HepG2 (cell line): ENCODE data around the gene HS6ST1. TPM values are rescaled to one million over a fixed set of nuclear protein-coding genes. Genes with fewer than 3 reads are reported as not detected.

Experiments used
- CCDC6 ChIP-seq: sonication (generic); formaldehyde crosslinking; IDR thresholded peaks from 2 replicates; pipeline ENCODE4 v1.8.1; 2022; ENCODE audit warnings: mild to moderate bottlenecking, missing genetic modification reagents, moderate library complexity
- CENPBD1 ChIP-seq: sonication (generic); formaldehyde crosslinking; IDR thresholded peaks from 2 replicates; pipeline ENCODE4 v1.8.0; 2022; ENCODE audit warnings: missing genetic modification reagents, low read depth, mild to moderate bottlenecking, borderline replicate concordance
- GABPA ChIP-seq, 2 experiments: IDR thresholded peaks; 2 replicates each; pipeline ENCODE4 v1.6.1; 2011 to 2016; ENCODE audit warnings: low read depth in 2 of 2, low read length in 1 of 2, missing biosample characterization in 1 of 2, missing genetic modification characterization in 1 of 2
- KAT7 ChIP-seq: IDR thresholded peaks from 2 replicates; pipeline ENCODE4 v1.6.1; 2018; ENCODE audit warnings: borderline replicate concordance, missing compliant biosample characterization
- SNRNP70 ChIP-seq: fragments of 200-400 bp; formaldehyde crosslinking; IDR thresholded peaks from 2 replicates; pipeline ENCODE4 v1.6.1; 2017; ENCODE audit warnings: mild to moderate bottlenecking, low read depth, low read length, moderate library complexity
- ZBTB33 ChIP-seq: sonication (generic); formaldehyde crosslinking; IDR thresholded peaks from 2 replicates; pipeline ENCODE4 v1.4.0; 2020; ENCODE audit warnings: missing genetic modification reagents
- ZC3H4 ChIP-seq: sonication (generic); formaldehyde crosslinking; IDR thresholded peaks from 2 replicates; pipeline ENCODE4 v1.4.0; 2020; ENCODE audit warnings: missing genetic modification reagents, borderline replicate concordance
- ZEB1 ChIP-seq: IDR thresholded peaks from 2 replicates; pipeline ENCODE4 v1.6.1; 2012; ENCODE audit warnings: mild to moderate bottlenecking, low read depth, inconsistent platforms; ENCODE audit not compliant: insufficient replicate concordance
- ZNF101 ChIP-seq: sonication (generic); formaldehyde crosslinking; IDR thresholded peaks from 2 replicates; pipeline ENCODE4 v1.4.0; 2020; ENCODE audit warnings: mild to moderate bottlenecking, low read depth, missing genetic modification reagents, borderline replicate concordance
- ZNF124 ChIP-seq: sonication (generic); formaldehyde crosslinking; IDR thresholded peaks from 2 replicates; pipeline ENCODE4 v1.4.0; 2020; ENCODE audit warnings: missing genetic modification reagents
- ZNF276 ChIP-seq: sonication (generic); formaldehyde crosslinking; IDR thresholded peaks from 2 replicates; pipeline ENCODE4 v1.4.0; 2020; ENCODE audit warnings: mild to moderate bottlenecking, low read depth, missing genetic modification reagents
- ZNF431 ChIP-seq: sonication (generic); formaldehyde crosslinking; IDR thresholded peaks from 2 replicates; pipeline ENCODE4 v1.9.0; 2022; ENCODE audit warnings: missing genetic modification reagents, low read depth, mild to moderate bottlenecking, borderline replicate concordance
- ZNF850 ChIP-seq: sonication (generic); formaldehyde crosslinking; conservative IDR thresholded peaks from 2 replicates; pipeline ENCODE4 v1.9.0; 2021; ENCODE audit warnings: mild to moderate bottlenecking, missing genetic modification reagents
- polyA plus RNA-seq, 8 experiments: library from polyadenylated mRNA; depleted of rRNA in 3 of 8; stranded (reverse) in 7 of 8; unstranded in 1 of 8; fragments of >200 nt; fragmentation: Illumina TruSeq in 4 of 8; extraction: Trizol in 4 of 8; gene quantifications; 2 replicates each; pipeline versions ENCODE4 v1.2.1 to v1.2.3, GENCODE V29; 2011 to 2016; ENCODE audit warnings: low read depth in 4 of 8, missing spikeins in 1 of 8, mixed read lengths in 1 of 8; ENCODE audit not compliant: insufficient read depth in 1 of 8
- total RNA-seq, 5 experiments: library from RNA; depleted of rRNA; stranded (reverse); fragments of >200 nt; fragmentation: Illumina TruSeq; extraction: Trizol; gene quantifications; 2 replicates each; pipeline ENCODE4 v1.2.3, GENCODE V29; 2016; ENCODE audit warnings: low read depth in 1 of 5
- TF ChIP-seq, protein P1 (sequence below): sonication (generic); formaldehyde crosslinking; IDR thresholded peaks from 2 replicates; pipeline ENCODE4 v1.5.0; 2020; ENCODE audit warnings: missing genetic modification reagents, mild to moderate bottlenecking, borderline replicate concordance
- TF ChIP-seq, protein P2 (sequence below): sonication (generic); formaldehyde crosslinking; IDR thresholded peaks from 2 replicates; pipeline ENCODE4 v1.4.0; 2020; ENCODE audit warnings: missing genetic modification reagents
- TF ChIP-seq, protein P3 (sequence below): sonication (generic); formaldehyde crosslinking; IDR thresholded peaks from 2 replicates; pipeline ENCODE4 v1.8.0; 2022; ENCODE audit warnings: mild to moderate bottlenecking, missing genetic modification reagents, borderline replicate concordance
- TF ChIP-seq, protein P4 (sequence below): sonication (generic); formaldehyde crosslinking; IDR thresholded peaks from 2 replicates; pipeline ENCODE4 v1.5.0; 2020; ENCODE audit warnings: missing genetic modification reagents, mild to moderate bottlenecking, borderline replicate concordance

Gene HS6ST1
- total and polyA plus RNA-seq, 2 of the 13 experiments (the other 11 are each of a cell fraction or from before 2014, with no cell fraction given), result 34.5 to 84.6 TPM

GRCh38 chr2:128306081-128306930 is 12.4 kb downstream of the HS6ST1 start (continued):
- TF ChIP-seq ZBTB33 (CRISPR knock-in tag), result peak; percentile 84; the same call in 1 of the 2 replicates
- peak; percentile 47 for TF ChIP-seq ZEB1
- TF ChIP-seq ZC3H4 (CRISPR knock-in tag), result no peak
- no peak for TF ChIP-seq SNRNP70
- no peak for TF ChIP-seq GABPA (IDR thresholded peaks at IDR 0.05; ENCODE audit: low read depth, low read length)
- TF ChIP-seq GABPA (CRISPR knock-in tag; IDR thresholded peaks at IDR 0.05; ENCODE audit: low read depth), result peak; percentile 28; the same call in 1 of the 2 replicates
- no peak for TF ChIP-seq ZNF850 (CRISPR knock-in tag)
- TF ChIP-seq, protein P1, sequence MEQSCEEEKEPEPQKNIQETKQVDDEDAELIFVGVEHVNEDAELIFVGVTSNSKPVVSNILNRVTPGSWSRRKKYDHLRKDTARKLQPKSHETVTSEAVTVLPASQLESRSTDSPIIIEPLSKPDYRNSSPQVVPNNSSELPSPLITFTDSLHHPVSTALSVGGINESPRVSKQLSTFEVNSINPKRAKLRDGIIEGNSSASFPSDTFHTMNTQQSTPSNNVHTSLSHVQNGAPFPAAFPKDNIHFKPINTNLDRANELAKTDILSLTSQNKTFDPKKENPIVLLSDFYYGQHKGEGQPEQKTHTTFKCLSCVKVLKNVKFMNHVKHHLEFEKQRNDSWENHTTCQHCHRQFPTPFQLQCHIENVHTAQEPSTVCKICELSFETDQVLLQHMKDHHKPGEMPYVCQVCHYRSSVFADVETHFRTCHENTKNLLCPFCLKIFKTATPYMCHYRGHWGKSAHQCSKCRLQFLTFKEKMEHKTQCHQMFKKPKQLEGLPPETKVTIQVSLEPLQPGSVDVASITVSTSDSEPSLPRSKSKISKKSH, result no peak; the same call in 1 of the 2 replicates
- TF ChIP-seq, protein P2, sequence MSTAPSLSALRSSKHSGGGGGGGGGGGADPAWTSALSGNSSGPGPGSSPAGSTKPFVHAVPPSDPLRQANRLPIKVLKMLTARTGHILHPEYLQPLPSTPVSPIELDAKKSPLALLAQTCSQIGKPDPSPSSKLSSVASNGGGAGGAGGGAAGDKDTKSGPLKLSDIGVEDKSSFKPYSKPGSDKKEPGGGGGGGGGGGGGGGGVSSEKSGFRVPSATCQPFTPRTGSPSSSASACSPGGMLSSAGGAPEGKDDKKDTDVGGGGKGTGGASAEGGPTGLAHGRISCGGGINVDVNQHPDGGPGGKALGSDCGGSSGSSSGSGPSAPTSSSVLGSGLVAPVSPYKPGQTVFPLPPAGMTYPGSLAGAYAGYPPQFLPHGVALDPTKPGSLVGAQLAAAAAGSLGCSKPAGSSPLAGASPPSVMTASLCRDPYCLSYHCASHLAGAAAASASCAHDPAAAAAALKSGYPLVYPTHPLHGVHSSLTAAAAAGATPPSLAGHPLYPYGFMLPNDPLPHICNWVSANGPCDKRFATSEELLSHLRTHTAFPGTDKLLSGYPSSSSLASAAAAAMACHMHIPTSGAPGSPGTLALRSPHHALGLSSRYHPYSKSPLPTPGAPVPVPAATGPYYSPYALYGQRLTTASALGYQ (CRISPR knock-in tag), result peak; percentile 84; the same call in 1 of the 2 replicates
- TF ChIP-seq ZNF101 (CRISPR knock-in tag), result no peak
- no peak for TF ChIP-seq CCDC6 (CRISPR knock-in tag)
- TF ChIP-seq CENPBD1, result no peak
- TF ChIP-seq ZNF431 (CRISPR knock-in tag), result no peak
- TF ChIP-seq, protein P3, sequence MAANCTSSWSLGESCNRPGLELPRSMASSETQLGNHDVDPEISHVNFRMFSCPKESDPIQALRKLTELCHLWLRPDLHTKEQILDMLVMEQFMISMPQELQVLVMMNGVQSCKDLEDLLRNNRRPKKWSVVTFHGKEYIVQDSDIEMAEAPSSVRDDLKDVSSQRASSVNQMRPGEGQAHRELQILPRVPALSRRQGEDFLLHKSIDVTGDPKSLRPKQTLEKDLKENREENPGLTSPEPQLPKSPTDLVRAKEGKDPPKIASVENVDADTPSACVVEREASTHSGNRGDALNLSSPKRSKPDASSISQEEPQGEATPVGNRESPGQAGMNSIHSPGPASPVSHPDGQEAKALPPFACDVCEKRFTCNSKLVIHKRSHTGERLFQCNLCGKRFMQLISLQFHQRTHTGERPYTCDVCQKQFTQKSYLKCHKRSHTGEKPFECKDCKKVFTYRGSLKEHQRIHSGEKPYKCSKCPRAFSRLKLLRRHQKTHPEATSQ (CRISPR knock-in tag), result no peak
- TF ChIP-seq ZNF276 (CRISPR knock-in tag), result no peak
- TF ChIP-seq KAT7 (CRISPR knock-in tag), result peak; percentile 34; the same call in 1 of the 2 replicates
- TF ChIP-seq, protein P4, sequence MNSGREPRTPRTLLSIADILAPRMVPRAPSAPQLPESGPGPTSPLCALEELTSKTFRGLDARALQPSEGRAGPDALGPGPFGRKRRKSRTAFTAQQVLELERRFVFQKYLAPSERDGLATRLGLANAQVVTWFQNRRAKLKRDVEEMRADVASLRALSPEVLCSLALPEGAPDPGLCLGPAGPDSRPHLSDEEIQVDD (CRISPR knock-in tag), result no peak
- no peak for TF ChIP-seq ZNF124
